Measurements from ENCODE around the gene PRPF19.

Gene PRPF19

DNA sequence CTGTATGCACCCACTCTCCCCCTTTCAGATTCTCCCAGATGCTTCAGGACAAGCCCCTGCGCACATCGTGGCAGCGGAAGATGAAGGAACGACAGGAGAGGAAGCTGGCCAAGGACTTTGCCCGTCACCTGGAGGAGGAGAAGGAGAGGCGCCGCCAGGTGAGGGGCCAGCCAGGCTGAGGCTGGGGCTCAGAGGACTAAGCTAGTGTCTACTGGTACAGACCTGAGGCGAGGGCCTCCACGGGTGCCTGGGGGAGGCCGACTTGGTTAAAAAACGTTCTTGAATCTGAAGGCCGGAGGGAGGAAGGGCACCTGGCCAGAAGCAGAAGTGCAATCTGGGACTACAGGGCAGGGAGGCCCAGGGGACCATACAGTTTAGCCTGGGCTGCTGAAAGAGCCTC, 58.5 kb downstream of the PRPF19 start:
- Histone ChIP-seq H3K36me3 (ENCODE audit: insufficient read depth, low read length) (0 out of 2 replicates have a peak, but pooled peaks cover 15% of the 10 kb centered on the region), H3K27ac (ENCODE audit: low read depth, low read length) (no peak overlapping the region)

GRCh38 chr11:60847281-60847680, 59.1 kb downstream of the PRPF19 start:
- peaks cover 19% of the 10 kb centered on the region for H3K4me1 ChIP-seq (ENCODE audit: control insufficient read depth, insufficient read depth, low read length, unreplicated experiment)
- peaks cover 37% of the 10 kb centered on the region for H3K79me2 ChIP-seq (ENCODE audit: control insufficient read depth, insufficient read depth, low read length, unreplicated experiment)
- no peaks in the 10 kb centered on the region for H3K27me3 ChIP-seq (ENCODE audit: insufficient read depth, low read length)
- no peak overlapping the region for H2AFZ ChIP-seq (ENCODE audit: low read length, unreplicated experiment)
- H3K4me3 ChIP-seq (ENCODE audit: low read depth, low read length): no peak overlapping the region
- H3K27ac ChIP-seq (ENCODE audit: low read depth, low read length): no peak overlapping the region
- H3K36me3 ChIP-seq (ENCODE audit: insufficient read depth, low read length): 0 out of 2 replicates have a peak, but pooled peaks cover 15% of the 10 kb centered on the region

More for the DNA sequence above, 58.5 kb downstream of the PRPF19 start:
- Histone ChIP-seq H3K4me1 (ENCODE audit: control insufficient read depth, insufficient read depth, low read length, unreplicated experiment) (peaks cover 19% of the 10 kb centered on the region), H3K79me2 (ENCODE audit: control insufficient read depth, insufficient read depth, low read length, unreplicated experiment) (peaks cover 31% of the 10 kb centered on the region), H3K4me3 (ENCODE audit: low read depth, low read length) (no peak overlapping the region), H2AFZ (ENCODE audit: low read length, unreplicated experiment) (no peak overlapping the region), H3K27me3 (ENCODE audit: insufficient read depth, low read length) (no peaks in the 10 kb centered on the region)

DNA sequence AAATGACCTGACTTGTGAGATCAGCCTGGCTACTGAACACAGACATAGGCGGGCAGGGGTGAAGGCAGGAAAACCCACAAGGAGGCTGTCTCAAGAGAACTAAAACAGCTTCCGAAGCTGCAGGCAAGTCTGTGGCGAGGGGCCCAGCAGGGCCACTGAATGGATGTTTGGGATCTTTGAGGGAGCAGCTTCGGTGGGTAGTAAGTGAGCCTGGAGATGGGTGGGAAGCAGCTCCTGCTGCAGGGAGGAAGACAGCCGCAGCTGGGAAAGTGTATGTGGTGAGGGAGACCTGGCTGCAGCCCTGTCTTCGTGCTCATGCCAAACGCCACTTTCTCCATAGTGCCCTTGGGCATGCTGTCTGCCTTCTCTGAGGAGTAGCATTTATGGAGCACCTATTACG, 61.0 kb downstream of the PRPF19 start:
- H3K79me2 ChIP-seq (ENCODE audit: control insufficient read depth, insufficient read depth, low read length, unreplicated experiment): peaks cover 40% of the 10 kb centered on the region
- no peaks in the 10 kb centered on the region for H3K36me3 ChIP-seq (ENCODE audit: insufficient read depth, low read length)
- no peak overlapping the region for H2AFZ ChIP-seq (ENCODE audit: low read length, unreplicated experiment)
- peak overlapping the region; percentile 82; the same call in 1 of the 2 replicates for H3K4me3 ChIP-seq (ENCODE audit: low read depth, low read length)
- H3K4me1 ChIP-seq (ENCODE audit: control insufficient read depth, insufficient read depth, low read length, unreplicated experiment): peaks cover 32% of the 10 kb centered on the region
- no peaks in the 10 kb centered on the region for H3K27me3 ChIP-seq (ENCODE audit: insufficient read depth, low read length)
- no peak overlapping the region for H3K27ac ChIP-seq (ENCODE audit: low read depth, low read length)

DNA sequence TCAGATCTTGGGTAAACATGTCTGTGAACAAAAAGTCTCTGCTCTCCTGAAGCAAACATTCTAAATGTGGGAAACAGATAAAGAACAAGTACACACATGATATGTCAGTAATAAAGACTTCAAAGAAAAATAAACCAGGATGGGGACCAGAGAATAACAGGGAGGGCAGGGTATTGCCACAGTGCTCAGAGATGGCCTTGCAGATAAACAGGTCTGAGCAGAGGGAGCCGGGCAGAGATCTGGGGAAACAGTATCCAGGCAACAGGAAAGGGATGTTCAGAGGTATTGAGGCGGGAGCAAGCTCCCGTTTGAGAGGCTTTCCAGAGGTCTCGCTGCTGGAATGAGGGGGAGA, 61.5 kb downstream of the PRPF19 start:
- peaks cover 33% of the 10 kb centered on the region for H3K4me1 ChIP-seq (ENCODE audit: control insufficient read depth, insufficient read depth, low read length, unreplicated experiment)
- H3K27ac ChIP-seq (ENCODE audit: low read depth, low read length): no peak overlapping the region
- H3K4me3 ChIP-seq (ENCODE audit: low read depth, low read length): peak overlapping the region; percentile 82
- H3K27me3 ChIP-seq (ENCODE audit: insufficient read depth, low read length): no peaks in the 10 kb centered on the region
- no peaks in the 10 kb centered on the region for H3K36me3 ChIP-seq (ENCODE audit: insufficient read depth, low read length)
- peaks cover 40% of the 10 kb centered on the region for H3K79me2 ChIP-seq (ENCODE audit: control insufficient read depth, insufficient read depth, low read length, unreplicated experiment)
- no peak overlapping the region for H2AFZ ChIP-seq (ENCODE audit: low read length, unreplicated experiment)

DNA sequence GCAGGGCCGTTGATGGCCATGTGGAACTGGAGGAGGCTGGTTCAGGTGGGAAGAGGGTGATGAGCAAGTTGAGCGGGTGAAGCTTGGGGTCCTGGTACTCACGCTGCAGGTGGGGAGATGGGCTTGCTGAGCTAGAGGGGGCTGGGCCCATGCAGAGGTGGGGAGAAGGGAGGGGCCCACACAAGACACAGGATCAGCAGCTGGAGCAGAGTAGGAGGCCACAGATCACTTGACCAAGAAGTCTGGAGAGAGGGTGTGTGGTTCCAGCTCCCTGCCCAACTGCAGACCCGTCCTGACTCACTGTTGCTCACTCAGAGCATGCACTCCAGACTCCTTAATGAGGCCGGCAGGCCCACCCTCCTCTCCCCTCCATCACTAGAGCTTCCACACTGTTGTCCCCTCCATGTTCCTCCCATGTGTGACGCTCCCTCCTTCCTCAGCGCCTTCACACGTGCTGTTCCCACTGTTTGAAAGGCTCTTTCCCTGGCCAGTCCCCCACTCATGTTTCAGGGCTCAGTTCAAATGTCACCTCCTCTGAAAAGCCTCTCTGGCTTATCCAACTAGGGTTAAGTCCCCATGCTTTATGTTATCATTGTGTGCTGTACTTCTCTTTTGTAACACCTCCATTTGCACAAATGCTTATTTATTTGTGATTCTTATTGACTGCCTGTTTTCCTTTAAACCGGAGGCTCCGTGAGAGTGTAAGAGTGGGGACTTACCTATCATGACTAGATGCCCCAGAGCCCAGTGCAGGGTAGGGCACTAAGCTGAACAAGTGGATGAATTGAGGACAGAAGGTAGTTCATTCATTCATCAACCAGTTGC, 62.1 kb downstream of the PRPF19 start:
- Histone ChIP-seq H3K36me3 (ENCODE audit: insufficient read depth, low read length) (no peaks in the 10 kb centered on the region), H3K4me3 (ENCODE audit: low read depth, low read length) (peak overlapping the region; percentile 82), H3K4me1 (ENCODE audit: control insufficient read depth, insufficient read depth, low read length, unreplicated experiment) (peaks cover 33% of the 10 kb centered on the region), H3K27ac (ENCODE audit: low read depth, low read length) (no peak overlapping the region), H3K27me3 (ENCODE audit: insufficient read depth, low read length) (no peaks in the 10 kb centered on the region), H3K79me2 (ENCODE audit: control insufficient read depth, insufficient read depth, low read length, unreplicated experiment) (peaks cover 40% of the 10 kb centered on the region), H2AFZ (ENCODE audit: low read length, unreplicated experiment) (no peak overlapping the region)

DNA sequence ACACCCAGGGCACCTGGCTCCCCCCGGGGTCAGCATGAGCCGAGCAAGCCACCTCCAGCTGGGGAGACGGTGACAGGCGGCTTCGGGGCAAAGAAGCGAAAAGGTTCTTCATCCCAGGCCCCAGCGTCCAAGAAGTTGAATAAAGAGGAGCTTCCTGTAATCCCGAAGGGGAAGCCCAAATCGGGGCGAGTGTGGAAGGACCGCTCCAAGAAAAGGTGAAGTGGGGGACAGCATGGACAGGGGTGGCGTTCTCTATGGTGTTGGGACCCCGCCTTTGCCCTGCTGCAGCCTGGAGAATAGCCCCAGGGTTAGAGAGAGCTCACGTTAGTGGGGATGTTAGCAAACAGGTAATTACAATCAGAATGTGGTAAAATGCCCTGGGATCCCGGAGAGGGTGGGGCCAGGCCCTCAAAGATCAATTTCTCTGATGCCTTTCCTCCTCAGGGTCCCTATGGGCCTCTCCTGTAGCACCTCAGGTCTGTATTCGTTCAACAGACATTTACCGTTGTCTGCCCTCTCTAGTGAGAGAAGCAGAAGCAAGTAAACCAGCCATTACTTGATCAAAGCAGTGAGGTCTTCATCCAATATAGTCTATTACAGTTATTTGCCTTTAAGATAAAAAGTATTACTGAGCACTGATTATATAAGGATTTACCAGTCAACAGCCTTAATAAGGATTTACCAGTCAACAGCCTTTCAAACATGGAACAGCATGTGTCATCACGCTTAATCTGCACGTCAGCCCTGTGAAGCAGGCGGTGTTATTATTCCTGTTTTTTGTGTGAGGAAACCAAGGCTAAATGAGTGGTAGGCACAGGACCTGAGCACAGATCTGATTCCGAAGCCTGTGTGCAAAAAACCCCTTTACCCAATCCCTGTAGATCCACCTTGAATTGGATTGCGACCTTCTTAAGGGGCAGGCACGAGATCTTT, 63.5 kb downstream of the PRPF19 start:
- H3K36me3 ChIP-seq (ENCODE audit: insufficient read depth, low read length): no peaks in the 10 kb centered on the region
- no peak overlapping the region for H3K27ac ChIP-seq (ENCODE audit: low read depth, low read length)
- H3K4me1 ChIP-seq (ENCODE audit: control insufficient read depth, insufficient read depth, low read length, unreplicated experiment): peaks cover 33% of the 10 kb centered on the region
- H3K27me3 ChIP-seq (ENCODE audit: insufficient read depth, low read length): no peaks in the 10 kb centered on the region
- H3K4me3 ChIP-seq (ENCODE audit: low read depth, low read length): peak overlapping the region; percentile 82
- peaks cover 40% of the 10 kb centered on the region for H3K79me2 ChIP-seq (ENCODE audit: control insufficient read depth, insufficient read depth, low read length, unreplicated experiment)
- no peak overlapping the region for H2AFZ ChIP-seq (ENCODE audit: low read length, unreplicated experiment)

GRCh38 chr11:60841797-60842667, 64.4 kb downstream of the PRPF19 start, which contains the start of gene CCDC86:
CCDC86 (plus strand) TSS chr11:60842113; CDS start chr11:60842125, 12 bp downstream.
- Histone ChIP-seq H3K36me3 (ENCODE audit: insufficient read depth, low read length) (no peaks in the 10 kb centered on the region), H3K27me3 (ENCODE audit: insufficient read depth, low read length) (no peaks in the 10 kb centered on the region), H3K79me2 (ENCODE audit: control insufficient read depth, insufficient read depth, low read length, unreplicated experiment) (peaks cover 40% of the 10 kb centered on the region), H2AFZ (ENCODE audit: low read length, unreplicated experiment) (peak within 1 kb of the TSS; percentile 82), H3K27ac (ENCODE audit: low read depth, low read length) (peak within 1 kb of the TSS; percentile 24; the same call in 1 of the 2 replicates), H3K4me3 (ENCODE audit: low read depth, low read length) (peak within 1 kb of the TSS; percentile 82), H3K4me1 (ENCODE audit: control insufficient read depth, insufficient read depth, low read length, unreplicated experiment) (peaks cover 33% of the 10 kb centered on the region)

All from ACC112 (cell line).